ENCODE data around the gene CYSTM1.

CYSTM1 gene, protein sequence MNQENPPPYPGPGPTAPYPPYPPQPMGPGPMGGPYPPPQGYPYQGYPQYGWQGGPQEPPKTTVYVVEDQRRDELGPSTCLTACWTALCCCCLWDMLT

GRCh38 chr5:140174465-140175366 is at the start of gene CYSTM1:
TSS of gene CYSTM1 (plus strand) at chr5:140175188. CDS start at chr5:140194466, 19,278 bp downstream.
- Mint-ChIP-seq H3K27me3 (no peaks in the 10 kb centered on the region), H3K9me3 (ENCODE audit: low read depth) (no peaks in the 10 kb centered on the region), H3K4me3 (peak within 1 kb of the TSS; percentile 94), H3K4me1 (ENCODE audit: low read depth) (peaks cover 12% of the 10 kb centered on the region), H3K27ac (peak within 1 kb of the TSS; percentile 81), H3K36me3 (no peaks in the 10 kb centered on the region)

DNA sequence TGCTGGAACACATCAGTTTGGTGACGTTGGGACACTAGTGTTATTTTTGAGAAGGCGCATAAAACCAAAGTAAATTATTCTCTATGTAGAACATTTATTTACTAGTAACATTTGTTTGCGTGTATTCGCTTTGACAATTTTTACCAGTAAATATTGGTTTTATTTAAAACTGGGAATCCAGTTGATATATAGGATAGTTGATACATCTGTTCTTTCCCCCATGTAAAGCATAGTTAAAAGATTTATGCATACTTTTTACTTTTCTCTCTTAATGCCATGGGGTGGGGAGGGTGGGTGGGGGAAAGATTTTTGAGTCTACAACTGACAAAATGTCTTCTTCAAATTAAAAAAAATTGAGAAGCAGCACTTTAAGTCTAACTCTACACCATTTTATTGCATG is 49.4 kb upstream of the CYSTM1 start, which contains the start of gene IGIP:
TSS of gene IGIP (plus strand) at position 301 of the 400 bp plus-strand sequence. CDS start 2,540 bp downstream, outside the sequence.
- Mint-ChIP-seq H3K9me3 (ENCODE audit: low read depth) (no peaks in the 10 kb centered on the region), H3K4me1 (ENCODE audit: low read depth) (peaks cover 52% of the 10 kb centered on the region), H3K36me3 (no peaks in the 10 kb centered on the region), H3K27ac (no peak within 1 kb of the TSS), H3K27me3 (no peaks in the 10 kb centered on the region), H3K4me3 (no peak within 1 kb of the TSS)

GRCh38 chr5:140126315-140127012 is 48.5 kb upstream of the CYSTM1 start:
- H3K27ac Mint-ChIP-seq = no peak overlapping the region
- H3K4me1 Mint-ChIP-seq (ENCODE audit: low read depth) = peaks cover 55% of the 10 kb centered on the region
- H3K36me3 Mint-ChIP-seq = no peaks in the 10 kb centered on the region
- H3K4me3 Mint-ChIP-seq = no peak overlapping the region
- H3K9me3 Mint-ChIP-seq (ENCODE audit: low read depth) = no peaks in the 10 kb centered on the region
- no peaks in the 10 kb centered on the region for H3K27me3 Mint-ChIP-seq

GRCh38 chr5:140128376-140128775 is 46.6 kb upstream of the CYSTM1 start:
- H3K9me3 Mint-ChIP-seq (ENCODE audit: low read depth) = no peaks in the 10 kb centered on the region

DNA sequence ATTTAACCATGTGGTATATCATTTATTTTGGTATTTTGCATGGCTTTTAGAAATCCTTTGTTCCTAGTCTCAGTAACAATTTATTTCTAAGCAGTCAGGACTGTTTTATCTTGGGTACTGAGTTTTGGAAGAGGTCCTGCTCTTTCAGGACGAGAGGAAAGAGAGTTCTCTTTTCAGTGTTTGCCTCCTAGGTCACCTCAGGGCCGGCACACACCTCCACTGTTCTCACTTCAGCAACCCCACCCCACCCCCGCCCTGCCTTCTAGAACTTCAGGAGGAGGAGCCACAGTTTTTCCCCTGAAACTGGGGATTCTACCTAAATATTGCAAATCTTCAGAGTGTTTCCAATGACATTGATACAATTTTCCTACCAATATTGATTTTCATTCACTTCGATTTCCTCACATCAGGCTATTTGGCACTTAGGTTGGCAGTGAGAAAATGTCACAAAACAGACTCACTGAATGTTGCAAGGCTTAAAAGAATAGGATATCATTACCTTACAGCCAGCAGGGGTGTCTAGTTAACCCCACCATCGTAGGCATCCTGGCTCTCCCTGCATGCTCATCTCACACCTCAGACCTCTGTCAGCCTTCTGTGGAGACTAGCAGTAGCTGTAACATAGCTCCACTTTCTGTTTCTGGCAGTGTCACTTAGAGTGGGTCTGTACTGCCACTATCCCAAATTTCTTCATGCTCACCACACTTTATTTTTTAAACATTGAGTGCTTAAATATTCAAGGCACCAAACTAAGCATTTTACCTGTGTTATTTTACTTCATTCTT is 43.8 kb upstream of the CYSTM1 start:
- no peak overlapping the region for H3K4me3 Mint-ChIP-seq
- H3K4me1 Mint-ChIP-seq (ENCODE audit: low read depth) = peaks cover 56% of the 10 kb centered on the region

More at GRCh38 chr5:140128376-140128775, 46.6 kb upstream of the CYSTM1 start:
- no peak overlapping the region for H3K27ac Mint-ChIP-seq
- H3K36me3 Mint-ChIP-seq = no peaks in the 10 kb centered on the region
- peaks cover 58% of the 10 kb centered on the region for H3K4me1 Mint-ChIP-seq (ENCODE audit: low read depth)
- no peak overlapping the region for H3K4me3 Mint-ChIP-seq
- no peaks in the 10 kb centered on the region for H3K27me3 Mint-ChIP-seq

DNA sequence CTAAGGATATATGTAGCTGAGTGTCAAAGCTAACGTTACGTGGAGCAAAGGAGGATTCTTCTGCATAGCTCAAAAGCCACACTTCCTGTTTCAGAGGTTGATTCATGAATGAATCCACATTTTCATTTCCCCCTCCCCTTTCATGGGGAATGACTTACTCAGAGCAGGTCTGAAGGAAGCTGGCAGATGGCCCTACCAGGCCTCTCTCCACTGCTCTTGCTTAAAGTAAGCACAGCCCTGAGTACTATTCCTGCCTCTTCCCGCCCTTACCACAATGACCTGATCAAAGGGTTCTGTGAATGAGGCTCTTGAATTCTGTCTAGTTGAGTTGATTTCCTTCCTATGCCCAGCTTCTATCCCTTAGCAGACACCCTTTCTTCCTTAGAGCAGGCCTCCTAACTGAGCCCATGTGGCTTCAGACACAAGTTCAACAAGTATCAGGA is 43.0 kb upstream of the CYSTM1 start:
- Mint-ChIP-seq H3K4me1 (ENCODE audit: low read depth) (peaks cover 53% of the 10 kb centered on the region), H3K27me3 (no peaks in the 10 kb centered on the region), H3K4me3 (no peak overlapping the region), H3K9me3 (ENCODE audit: low read depth) (no peaks in the 10 kb centered on the region), H3K36me3 (no peaks in the 10 kb centered on the region), H3K27ac (no peak overlapping the region)

More for the DNA sequence above, 43.8 kb upstream of the CYSTM1 start:
- no peak overlapping the region for H3K27ac Mint-ChIP-seq
- no peaks in the 10 kb centered on the region for H3K36me3 Mint-ChIP-seq
- H3K27me3 Mint-ChIP-seq = no peaks in the 10 kb centered on the region
- H3K9me3 Mint-ChIP-seq (ENCODE audit: low read depth) = no peaks in the 10 kb centered on the region

GRCh38 chr5:140133514-140134167 is 41.3 kb upstream of the CYSTM1 start:
- Mint-ChIP-seq H3K36me3 (no peaks in the 10 kb centered on the region), H3K27ac (no peak overlapping the region), H3K4me3 (no peak overlapping the region), H3K4me1 (ENCODE audit: low read depth) (peaks cover 54% of the 10 kb centered on the region), H3K27me3 (no peaks in the 10 kb centered on the region), H3K9me3 (ENCODE audit: low read depth) (no peaks in the 10 kb centered on the region)

DNA sequence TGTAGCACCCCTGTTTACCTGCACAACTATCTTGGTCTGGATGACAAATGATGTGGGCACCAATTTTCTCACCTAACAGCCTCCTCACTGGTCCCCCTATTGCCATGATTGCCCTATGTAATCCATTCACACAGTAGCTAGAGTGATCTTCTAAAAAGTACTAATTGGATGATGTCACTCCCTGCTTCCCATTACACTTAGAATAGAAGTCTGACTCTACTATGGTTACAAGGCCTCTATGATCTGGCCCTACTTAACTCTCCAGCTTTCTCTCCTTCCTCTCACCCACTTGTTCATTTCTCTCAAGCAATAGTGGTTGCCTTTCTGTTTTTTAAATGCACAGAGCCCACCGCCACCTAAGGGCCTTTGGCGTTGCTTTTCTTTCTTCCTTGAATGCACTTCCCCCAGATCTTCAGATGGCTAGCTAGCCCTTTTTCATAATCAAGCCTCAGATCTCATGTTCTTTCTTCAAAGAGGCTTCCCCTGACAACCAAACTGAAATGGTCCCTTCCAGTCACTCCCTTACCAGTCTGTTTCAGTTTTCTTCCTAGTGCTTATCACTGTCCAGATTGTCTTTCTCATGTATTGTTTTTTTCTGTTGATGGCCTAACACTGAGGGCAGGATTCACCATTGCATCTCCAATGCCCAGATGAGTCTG is 40.6 kb upstream of the CYSTM1 start:
- H3K4me3 Mint-ChIP-seq = peak overlapping the region; percentile 8
- H3K36me3 Mint-ChIP-seq = no peaks in the 10 kb centered on the region
- H3K9me3 Mint-ChIP-seq (ENCODE audit: low read depth) = no peaks in the 10 kb centered on the region
- H3K27ac Mint-ChIP-seq = no peak overlapping the region
- H3K4me1 Mint-ChIP-seq (ENCODE audit: low read depth) = peaks cover 55% of the 10 kb centered on the region
- H3K27me3 Mint-ChIP-seq = no peaks in the 10 kb centered on the region

- Mint-ChIP-seq H3K4me3 (no peak overlapping the region), H3K9me3 (ENCODE audit: low read depth) (no peaks in the 10 kb centered on the region), H3K27ac (no peak overlapping the region), H3K27me3 (no peaks in the 10 kb centered on the region), H3K36me3 (no peaks in the 10 kb centered on the region), H3K4me1 (ENCODE audit: low read depth) (peaks cover 52% of the 10 kb centered on the region)
Observed at GRCh38 chr5:140135127-140135526, 39.9 kb upstream of the CYSTM1 start.

GRCh38 chr5:140136624-140137023 is 38.4 kb upstream of the CYSTM1 start:
- no peaks in the 10 kb centered on the region for H3K36me3 Mint-ChIP-seq

DNA sequence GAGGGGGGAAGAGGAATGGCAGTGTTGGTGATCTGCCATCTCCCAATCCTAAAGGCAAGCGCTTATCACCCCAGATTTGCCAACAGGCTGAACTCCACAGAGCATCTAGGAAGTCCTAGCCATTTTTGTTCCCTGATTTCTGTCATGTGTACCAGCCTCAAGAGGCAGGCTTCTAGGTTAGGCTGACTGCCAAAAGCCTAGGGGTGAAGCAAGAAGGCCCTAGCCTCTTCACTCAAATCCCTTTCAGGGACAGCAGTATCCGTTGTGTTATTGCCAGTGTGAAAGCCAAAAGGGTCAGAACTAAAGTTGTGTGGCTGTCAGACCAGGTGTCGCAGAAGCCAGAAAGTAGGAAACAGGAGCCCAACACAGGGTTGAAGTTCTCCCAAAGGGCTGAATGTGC is 34.6 kb upstream of the CYSTM1 start:
- Mint-ChIP-seq H3K4me3 (no peak overlapping the region), H3K9me3 (ENCODE audit: low read depth) (no peaks in the 10 kb centered on the region), H3K36me3 (no peaks in the 10 kb centered on the region), H3K4me1 (ENCODE audit: low read depth) (peaks cover 21% of the 10 kb centered on the region), H3K27ac (no peak overlapping the region), H3K27me3 (peaks cover 5% of the 10 kb centered on the region)

More at GRCh38 chr5:140136624-140137023, 38.4 kb upstream of the CYSTM1 start:
- Mint-ChIP-seq H3K9me3 (ENCODE audit: low read depth) (no peaks in the 10 kb centered on the region), H3K27ac (no peak overlapping the region), H3K4me3 (no peak overlapping the region), H3K27me3 (no peaks in the 10 kb centered on the region), H3K4me1 (ENCODE audit: low read depth) (peaks cover 39% of the 10 kb centered on the region)

DNA sequence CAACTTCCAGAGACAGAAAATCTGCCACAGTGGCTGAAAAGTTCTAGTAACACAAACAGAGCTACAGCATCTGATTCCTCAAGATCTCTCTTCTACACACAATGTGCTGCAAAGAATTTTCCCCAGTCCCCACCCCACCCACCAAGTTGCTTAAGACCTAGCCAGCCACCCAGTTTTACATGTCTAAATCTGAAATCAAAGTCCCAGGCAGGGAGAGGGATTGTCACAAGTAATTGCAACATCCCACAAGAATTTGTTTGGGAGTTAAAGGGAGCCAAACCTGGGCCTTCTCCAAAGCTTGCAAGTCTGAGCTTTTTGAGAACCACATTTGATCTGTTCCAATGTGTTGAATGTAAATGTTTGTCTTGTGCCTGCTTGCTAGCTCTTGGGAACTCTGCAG is 33.7 kb upstream of the CYSTM1 start:
- Mint-ChIP-seq H3K36me3 (no peaks in the 10 kb centered on the region), H3K4me1 (ENCODE audit: low read depth) (peaks cover 24% of the 10 kb centered on the region), H3K9me3 (ENCODE audit: low read depth) (no peaks in the 10 kb centered on the region), H3K4me3 (no peak overlapping the region), H3K27me3 (peaks cover 5% of the 10 kb centered on the region), H3K27ac (no peak overlapping the region)

DNA sequence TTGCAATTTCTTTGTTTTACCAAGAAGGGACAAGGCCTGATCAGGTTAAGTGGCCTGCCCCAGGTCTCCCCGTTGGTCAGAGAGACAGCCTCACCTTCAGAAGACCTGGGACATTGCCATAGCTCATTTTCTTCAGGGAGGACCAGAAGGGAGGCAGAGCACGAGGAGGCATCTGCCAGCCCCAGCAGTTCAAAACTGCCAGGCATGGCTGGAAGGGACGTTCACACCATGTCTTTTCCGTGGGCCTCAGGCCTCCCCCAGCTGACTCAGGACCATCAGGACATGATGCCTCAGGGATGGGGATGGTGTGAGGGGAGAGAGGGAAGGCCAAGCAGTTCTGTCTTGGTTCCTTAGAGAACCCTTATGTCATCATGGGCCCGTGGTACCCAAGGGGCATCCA is 32.7 kb upstream of the CYSTM1 start:
- no peaks in the 10 kb centered on the region for H3K36me3 Mint-ChIP-seq
- H3K9me3 Mint-ChIP-seq (ENCODE audit: low read depth) = no peaks in the 10 kb centered on the region

More for the DNA sequence above, 32.7 kb upstream of the CYSTM1 start:
- Mint-ChIP-seq H3K4me1 (ENCODE audit: low read depth) (peaks cover 27% of the 10 kb centered on the region), H3K27me3 (peaks cover 5% of the 10 kb centered on the region), H3K4me3 (no peak overlapping the region), H3K27ac (no peak overlapping the region)
